Activated T-cell treated with anti-CD3 and anti-CD28 coated beads for 4 hours (primary cell): ENCODE data around the gene CD2AP.
"Not testable (repeated sequence)": the region's sequence is repeated elsewhere in the genome, so short reads cannot be mapped to it uniquely, and the experiment has no call there.

Experiments used
- DNase-seq: peaks from one replicate; pipeline ENCODE4 v3.0.0-alpha.2; 2020

Gene CD2AP, protein sequence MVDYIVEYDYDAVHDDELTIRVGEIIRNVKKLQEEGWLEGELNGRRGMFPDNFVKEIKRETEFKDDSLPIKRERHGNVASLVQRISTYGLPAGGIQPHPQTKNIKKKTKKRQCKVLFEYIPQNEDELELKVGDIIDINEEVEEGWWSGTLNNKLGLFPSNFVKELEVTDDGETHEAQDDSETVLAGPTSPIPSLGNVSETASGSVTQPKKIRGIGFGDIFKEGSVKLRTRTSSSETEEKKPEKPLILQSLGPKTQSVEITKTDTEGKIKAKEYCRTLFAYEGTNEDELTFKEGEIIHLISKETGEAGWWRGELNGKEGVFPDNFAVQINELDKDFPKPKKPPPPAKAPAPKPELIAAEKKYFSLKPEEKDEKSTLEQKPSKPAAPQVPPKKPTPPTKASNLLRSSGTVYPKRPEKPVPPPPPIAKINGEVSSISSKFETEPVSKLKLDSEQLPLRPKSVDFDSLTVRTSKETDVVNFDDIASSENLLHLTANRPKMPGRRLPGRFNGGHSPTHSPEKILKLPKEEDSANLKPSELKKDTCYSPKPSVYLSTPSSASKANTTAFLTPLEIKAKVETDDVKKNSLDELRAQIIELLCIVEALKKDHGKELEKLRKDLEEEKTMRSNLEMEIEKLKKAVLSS

GRCh38 chr6:47477497-47478232 lies at the start of gene CD2AP:
Gene CD2AP, plus strand, starts transcription at chr6:47477789. Its CDS starts 456 bp downstream, at chr6:47478245.
- peak; percentile 83 for DNase-seq

DNA sequence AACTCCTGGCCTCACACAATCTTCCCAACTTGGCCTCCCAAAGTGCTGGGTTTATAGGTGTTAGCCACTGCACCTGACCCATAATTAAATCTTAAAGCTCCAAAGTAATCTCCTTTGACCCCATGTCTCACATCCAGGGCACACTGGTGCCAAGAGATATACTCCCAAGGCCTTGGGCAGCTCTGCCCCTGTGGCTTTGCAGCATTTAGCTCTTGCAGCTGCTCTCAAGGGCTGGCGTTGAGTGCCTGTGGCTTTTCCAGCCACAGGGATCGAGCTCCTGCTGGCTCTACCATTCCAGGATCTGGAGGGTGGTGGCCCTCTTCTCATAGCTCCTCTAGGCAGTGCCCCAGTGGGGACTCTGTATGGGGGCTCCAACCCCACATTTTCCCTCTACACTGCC lies 49.3 kb upstream of the CD2AP start:
- DNase-seq: no peak

DNA sequence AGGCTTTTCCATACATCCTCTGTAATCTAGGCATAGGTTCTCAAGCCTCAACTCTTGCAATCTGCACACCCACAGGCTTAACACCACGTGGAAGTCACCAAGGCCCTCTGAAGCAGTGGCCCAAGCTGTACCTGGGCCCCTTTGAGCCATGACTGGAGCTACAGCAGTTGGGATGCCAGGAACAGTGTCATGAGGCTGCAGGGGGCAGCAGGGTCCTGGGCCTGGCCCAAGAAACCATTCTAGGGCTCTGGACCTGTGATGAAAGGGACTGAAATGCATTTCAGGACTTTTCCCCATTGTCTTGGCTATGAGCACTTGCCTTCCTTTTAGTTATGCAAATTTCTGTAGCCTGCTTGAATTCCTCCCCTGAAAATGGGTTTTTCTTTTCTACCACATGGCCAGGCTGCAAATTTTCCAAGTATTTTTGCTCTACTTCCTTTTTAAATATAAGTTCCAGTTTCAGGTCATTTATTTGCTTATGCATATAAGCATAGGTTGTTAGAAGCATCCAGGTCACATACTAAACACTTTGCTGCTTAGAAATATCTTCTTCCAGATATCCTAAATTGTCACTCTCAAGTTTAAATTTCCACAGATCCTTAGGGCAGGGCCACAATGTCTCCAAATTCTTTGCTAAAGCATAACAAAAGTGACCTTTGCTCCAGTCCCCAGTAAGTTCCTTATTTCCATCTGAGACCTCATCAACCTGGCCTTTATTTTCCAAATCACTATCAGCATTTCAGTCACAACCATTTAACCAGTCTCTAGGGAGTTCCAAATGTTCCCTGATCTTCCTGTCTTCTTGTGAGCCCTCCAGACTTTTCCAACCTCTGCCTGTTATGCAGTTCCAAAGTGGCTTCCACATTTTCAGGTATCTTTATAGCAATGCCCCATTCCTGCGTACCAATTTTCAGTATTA lies 48.6 kb upstream of the CD2AP start:
- no peak for DNase-seq

DNA sequence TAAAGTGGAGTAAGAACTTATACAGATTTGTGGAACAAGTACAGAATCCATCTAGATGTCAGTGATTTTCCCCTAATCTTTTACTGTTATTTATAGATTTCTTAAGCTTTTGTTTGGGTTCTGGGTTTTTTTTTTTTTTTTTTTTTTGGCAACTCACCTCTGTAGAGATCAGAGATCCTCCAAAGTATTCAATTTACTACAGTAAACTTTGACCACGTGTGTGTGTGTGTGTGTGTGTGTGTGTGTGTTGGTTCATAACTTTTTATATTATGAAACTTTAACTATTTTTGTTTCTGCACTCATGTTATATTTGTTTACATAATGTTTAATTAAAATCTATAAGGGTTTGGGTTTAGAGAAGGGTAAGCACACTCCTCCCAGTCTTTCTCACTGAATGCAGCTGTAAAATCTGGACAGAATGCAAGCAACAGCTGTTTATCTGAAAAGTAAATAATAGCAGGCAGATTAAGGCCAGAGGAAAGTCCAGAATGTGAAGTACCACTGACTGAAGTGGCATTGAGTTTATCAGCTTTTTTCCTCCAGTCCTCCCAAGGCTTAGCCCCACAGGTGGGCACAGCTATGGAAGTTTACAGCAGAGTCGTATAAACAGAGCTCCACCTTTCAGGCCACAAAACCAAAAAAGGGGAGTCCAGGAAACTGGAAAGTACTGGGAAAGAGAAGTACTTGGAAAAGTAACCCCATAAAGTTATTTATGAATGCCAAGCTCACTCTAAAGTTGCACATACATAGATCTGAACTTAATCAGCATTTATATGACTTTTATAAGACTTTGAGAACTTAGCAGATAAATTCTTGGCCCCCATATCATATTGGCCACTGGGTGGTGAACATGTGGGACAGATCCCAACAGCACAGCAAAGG lies 43.0 kb upstream of the CD2AP start:
- no peak for DNase-seq

GRCh38 chr6:47435254-47435612 lies 42.4 kb upstream of the CD2AP start:
- DNase-seq: no peak

- DNase-seq: no peak
Observed at GRCh38 chr6:47437592-47437991, 40.0 kb upstream of the CD2AP start.

GRCh38 chr6:47438481-47439347 lies 38.9 kb upstream of the CD2AP start:
- no peak for DNase-seq

DNA sequence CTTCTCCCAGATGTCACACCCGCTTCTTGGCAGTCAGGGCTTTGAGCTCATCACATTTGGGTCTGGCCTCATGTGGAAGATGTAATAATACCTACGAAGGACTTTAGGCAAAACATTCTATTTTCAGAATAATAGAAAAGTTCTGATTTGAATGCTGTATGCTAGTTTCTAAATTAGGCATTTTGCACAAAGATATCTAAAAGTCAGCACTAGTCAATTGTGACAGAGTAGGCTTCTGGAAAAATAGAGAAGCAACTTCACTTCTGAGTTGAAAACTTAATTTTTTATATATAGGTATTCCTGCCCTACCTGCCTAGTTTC lies 38.3 kb upstream of the CD2AP start:
- DNase-seq: no peak

DNA sequence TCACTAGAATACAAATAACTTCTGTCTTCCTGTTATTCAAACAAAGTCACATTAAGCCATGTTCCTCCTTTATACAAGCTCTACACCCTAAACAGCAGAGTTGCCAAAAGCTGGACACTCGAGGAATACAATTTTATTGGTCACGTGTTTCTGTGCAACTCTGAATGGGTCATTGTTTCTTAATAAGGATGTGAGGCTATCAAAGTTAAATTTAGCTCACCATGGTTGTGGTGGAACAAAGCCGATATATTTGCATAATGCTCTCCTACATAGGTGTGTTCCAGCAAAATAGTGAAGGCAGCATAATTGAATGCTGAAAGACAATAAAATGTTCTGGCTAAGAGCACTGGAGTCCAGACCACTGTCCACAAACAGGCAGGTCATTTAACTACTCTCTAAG lies 36.9 kb upstream of the CD2AP start:
- DNase-seq: no peak

DNA sequence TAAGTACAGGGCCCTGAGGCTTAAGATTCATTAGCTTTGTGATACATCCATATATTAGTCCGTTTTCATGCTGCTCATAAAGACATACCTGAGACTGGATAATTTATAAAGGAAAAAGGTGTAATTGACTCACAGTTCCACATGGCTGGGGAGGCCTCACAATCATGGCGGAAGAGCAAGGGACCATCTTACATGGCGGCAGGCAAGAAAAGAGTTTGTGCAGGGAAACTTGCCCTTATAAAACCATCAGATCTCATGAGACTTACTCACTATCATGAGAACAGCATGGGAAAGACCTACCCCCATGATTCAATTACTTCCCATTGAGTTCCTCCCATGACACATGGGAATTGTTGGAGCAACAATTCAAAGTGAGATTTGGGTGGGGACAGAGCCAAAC lies 32.6 kb upstream of the CD2AP start:
- not testable (repeated sequence) for DNase-seq

DNA sequence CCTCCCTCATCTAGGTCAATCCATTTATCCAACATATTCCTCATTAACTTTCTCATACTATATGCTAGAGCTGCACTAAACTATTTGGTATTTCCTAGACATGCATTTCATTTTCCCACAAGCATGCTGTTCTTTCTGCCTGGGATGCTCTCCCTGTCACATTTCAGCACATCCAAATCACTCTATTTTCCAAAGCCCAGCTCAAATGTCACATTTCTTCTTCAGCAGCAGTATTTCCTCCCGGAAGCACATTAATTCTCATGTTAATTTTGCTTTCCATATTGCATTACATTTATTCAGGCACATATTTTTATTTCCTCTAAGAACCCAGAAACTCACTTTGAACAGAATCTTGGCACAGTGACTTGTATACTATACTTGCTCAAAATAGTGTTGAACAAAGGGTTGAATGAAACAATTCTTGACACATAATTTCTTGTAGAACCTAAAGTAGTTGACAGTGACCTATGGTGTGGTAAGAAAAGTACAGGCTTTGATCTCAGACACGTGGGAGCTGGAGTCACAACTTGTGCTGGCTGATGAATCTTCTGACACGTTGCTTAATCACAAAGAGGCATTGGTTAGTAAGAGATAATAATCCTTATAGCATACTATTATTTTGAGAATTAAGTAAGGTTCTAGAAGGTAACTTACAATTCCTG lies 30.8 kb upstream of the CD2AP start:
- DNase-seq: no peak

GRCh38 chr6:47447722-47448121 lies 29.9 kb upstream of the CD2AP start:
- DNase-seq: no peak

DNA sequence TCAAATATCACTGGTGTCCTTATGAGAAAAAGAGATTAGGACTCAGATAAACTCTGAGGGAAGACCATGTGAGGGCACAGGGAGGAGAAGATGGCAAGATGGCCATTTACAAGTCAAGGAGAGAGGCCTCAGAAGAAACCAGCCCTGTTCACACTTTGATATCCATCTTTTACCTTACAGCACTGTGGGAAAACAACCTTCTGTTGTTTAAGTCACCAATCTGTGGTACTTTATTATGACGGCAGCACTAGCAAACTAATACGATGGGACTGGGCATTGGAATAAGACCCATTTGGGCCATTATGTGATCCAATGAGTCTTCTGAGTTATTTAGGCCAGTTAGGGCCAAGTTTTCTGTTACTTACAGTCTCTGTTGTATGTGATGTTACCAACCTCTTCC lies 26.4 kb upstream of the CD2AP start:
- DNase-seq: no peak

GRCh38 chr6:47452899-47453298 lies 24.7 kb upstream of the CD2AP start:
- no peak for DNase-seq

GRCh38 chr6:47453372-47453936 lies 24.1 kb upstream of the CD2AP start:
- no peak for DNase-seq

DNA sequence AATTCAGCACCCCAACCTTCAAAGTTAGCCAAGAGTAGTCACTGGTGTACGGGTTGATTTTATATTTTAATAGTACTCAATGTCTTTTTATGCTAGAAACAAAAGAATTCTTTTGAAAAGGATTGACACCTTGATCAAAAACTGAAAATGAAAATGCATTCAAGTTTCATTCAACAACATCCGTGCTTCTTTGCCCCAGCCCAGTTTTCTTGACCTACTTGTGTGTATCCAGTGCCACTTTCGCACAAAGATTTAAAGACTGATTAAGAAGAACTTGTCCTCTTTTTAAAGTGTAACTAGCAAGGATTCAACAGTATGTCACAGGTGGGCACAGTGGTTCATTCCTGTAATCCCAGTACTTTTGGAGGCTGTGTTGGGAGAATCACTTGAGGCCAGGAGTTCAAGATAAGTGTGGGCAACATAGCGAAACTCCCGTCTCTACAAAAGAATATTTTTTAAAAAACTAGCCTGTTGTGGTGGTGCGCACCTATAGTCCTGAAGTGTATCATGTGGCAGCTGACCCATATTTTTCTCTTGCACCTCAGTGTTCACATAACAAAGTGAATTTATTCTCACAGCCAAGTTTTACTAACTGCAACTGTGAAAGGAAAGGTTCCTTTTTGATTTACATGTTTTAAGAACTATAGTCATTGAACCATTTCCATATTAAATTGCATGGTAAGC lies 22.7 kb upstream of the CD2AP start:
- DNase-seq: no peak

- no peak for DNase-seq
Observed at GRCh38 chr6:47455533-47456209, 21.9 kb upstream of the CD2AP start.

DNA sequence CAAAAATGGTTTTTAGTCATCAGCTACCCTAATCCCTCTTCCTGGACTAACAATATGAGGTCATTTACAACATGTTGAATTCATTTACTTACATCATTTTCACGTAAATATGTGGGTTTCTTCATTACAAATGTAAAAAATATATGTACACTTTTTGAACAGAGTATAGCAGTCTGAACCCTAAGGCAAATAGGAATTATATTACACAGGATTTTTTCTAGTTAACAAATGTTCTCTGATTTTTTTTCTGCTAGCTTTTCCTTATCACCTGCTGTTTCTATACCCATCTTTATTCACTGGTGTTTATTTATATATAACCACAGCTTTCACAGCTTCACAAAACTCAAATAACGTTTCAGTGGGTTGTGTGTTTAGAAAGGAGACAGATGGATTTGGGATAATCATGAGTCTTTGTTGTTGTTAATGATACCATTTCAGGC lies 21.0 kb upstream of the CD2AP start:
- no peak for DNase-seq

- no peak for DNase-seq
Observed at GRCh38 chr6:47457370-47457769, 20.2 kb upstream of the CD2AP start.
